Measurements from ENCODE around the gene HINFP.

Gene HINFP

GRCh38 chr11:119103793-119104192 is 17.6 kb upstream of the HINFP start:
- H3K27me3 ChIP-seq (ENCODE audit: insufficient read depth, low read length) = no peaks in the 10 kb centered on the region
- H3K36me3 ChIP-seq (ENCODE audit: insufficient read depth, low read length) = peaks cover under 1% of the 10 kb centered on the region
- H3K4me3 ChIP-seq (ENCODE audit: low read length) = no peak overlapping the region
- no peak overlapping the region for H2AFZ ChIP-seq (ENCODE audit: low read depth, low read length)
- peaks cover 40% of the 10 kb centered on the region for H3K4me1 ChIP-seq (ENCODE audit: insufficient read depth, low read length)
- no peaks in the 10 kb centered on the region for H3K9me3 ChIP-seq (ENCODE audit: low read length)

- peak within 1 kb of the TSS; percentile 60 for H2AFZ ChIP-seq (ENCODE audit: low read depth, low read length)
- peak within 1 kb of the TSS; percentile 74 for H3K4me3 ChIP-seq (ENCODE audit: low read length)
- H3K27me3 ChIP-seq (ENCODE audit: insufficient read depth, low read length) = no peaks in the 10 kb centered on the region
- H3K4me1 ChIP-seq (ENCODE audit: insufficient read depth, low read length) = peaks cover 25% of the 10 kb centered on the region
- no peaks in the 10 kb centered on the region for H3K9me3 ChIP-seq (ENCODE audit: low read length)
- peaks cover 7% of the 10 kb centered on the region for H3K36me3 ChIP-seq (ENCODE audit: insufficient read depth, low read length)
Measured at GRCh38 chr11:119106564-119107537, 14.5 kb upstream of the HINFP start, which contains the start of gene C2CD2L. Gene C2CD2L (plus strand): TSS chr11:119107344. CDS start chr11:119107742, 398 bp downstream.

GRCh38 chr11:119107538-119108145 is 13.7 kb upstream of the HINFP start:
- Histone ChIP-seq H3K9me3 (ENCODE audit: low read length) (no peaks in the 10 kb centered on the region), H3K4me3 (ENCODE audit: low read length) (peak overlapping the region; percentile 74), H3K36me3 (ENCODE audit: insufficient read depth, low read length) (peaks cover 10% of the 10 kb centered on the region), H3K27me3 (ENCODE audit: insufficient read depth, low read length) (no peaks in the 10 kb centered on the region), H2AFZ (ENCODE audit: low read depth, low read length) (peak overlapping the region; percentile 60), H3K4me1 (ENCODE audit: insufficient read depth, low read length) (peaks cover 23% of the 10 kb centered on the region)

- Histone ChIP-seq H3K9me3 (ENCODE audit: low read length) (no peaks in the 10 kb centered on the region), H3K36me3 (ENCODE audit: insufficient read depth, low read length) (peaks cover 10% of the 10 kb centered on the region), H3K27me3 (ENCODE audit: insufficient read depth, low read length) (no peaks in the 10 kb centered on the region), H3K4me1 (ENCODE audit: insufficient read depth, low read length) (peaks cover 19% of the 10 kb centered on the region), H3K4me3 (ENCODE audit: low read length) (peak overlapping the region; percentile 74), H2AFZ (ENCODE audit: low read depth, low read length) (peak overlapping the region; percentile 60)
Measured at GRCh38 chr11:119108146-119108856, 13.1 kb upstream of the HINFP start.

GRCh38 chr11:119108857-119109221 is 12.5 kb upstream of the HINFP start:
- Histone ChIP-seq H3K4me3 (ENCODE audit: low read length) (peak overlapping the region; percentile 74), H2AFZ (ENCODE audit: low read depth, low read length) (no peak overlapping the region), H3K36me3 (ENCODE audit: insufficient read depth, low read length) (peaks cover 10% of the 10 kb centered on the region), H3K9me3 (ENCODE audit: low read length) (no peaks in the 10 kb centered on the region), H3K4me1 (ENCODE audit: insufficient read depth, low read length) (peaks cover 19% of the 10 kb centered on the region), H3K27me3 (ENCODE audit: insufficient read depth, low read length) (no peaks in the 10 kb centered on the region)

GRCh38 chr11:119109843-119110242 is 11.5 kb upstream of the HINFP start:
- H3K36me3 ChIP-seq (ENCODE audit: insufficient read depth, low read length) = peaks cover 10% of the 10 kb centered on the region
- no peak overlapping the region for H3K4me3 ChIP-seq (ENCODE audit: low read length)
- peaks cover 19% of the 10 kb centered on the region for H3K4me1 ChIP-seq (ENCODE audit: insufficient read depth, low read length)
- H2AFZ ChIP-seq (ENCODE audit: low read depth, low read length) = no peak overlapping the region
- no peaks in the 10 kb centered on the region for H3K9me3 ChIP-seq (ENCODE audit: low read length)
- H3K27me3 ChIP-seq (ENCODE audit: insufficient read depth, low read length) = no peaks in the 10 kb centered on the region

- Histone ChIP-seq H3K9me3 (ENCODE audit: low read length) (no peaks in the 10 kb centered on the region), H3K27me3 (ENCODE audit: insufficient read depth, low read length) (no peaks in the 10 kb centered on the region), H3K4me3 (ENCODE audit: low read length) (no peak overlapping the region), H3K4me1 (ENCODE audit: insufficient read depth, low read length) (peaks cover 19% of the 10 kb centered on the region), H2AFZ (ENCODE audit: low read depth, low read length) (no peak overlapping the region), H3K36me3 (ENCODE audit: insufficient read depth, low read length) (peaks cover 10% of the 10 kb centered on the region)
Measured at GRCh38 chr11:119110439-119110838, 10.9 kb upstream of the HINFP start.

- Histone ChIP-seq H3K27me3 (ENCODE audit: insufficient read depth, low read length) (no peaks in the 10 kb centered on the region), H3K4me3 (ENCODE audit: low read length) (no peak overlapping the region), H3K36me3 (ENCODE audit: insufficient read depth, low read length) (peaks cover 10% of the 10 kb centered on the region), H2AFZ (ENCODE audit: low read depth, low read length) (no peak overlapping the region), H3K4me1 (ENCODE audit: insufficient read depth, low read length) (peaks cover 14% of the 10 kb centered on the region), H3K9me3 (ENCODE audit: low read length) (no peaks in the 10 kb centered on the region)
Measured at GRCh38 chr11:119111361-119111925, 9.9 kb upstream of the HINFP start.

GRCh38 chr11:119112314-119113020 is 8.9 kb upstream of the HINFP start:
- no peak overlapping the region for H2AFZ ChIP-seq (ENCODE audit: low read depth, low read length)
- H3K4me1 ChIP-seq (ENCODE audit: insufficient read depth, low read length) = peaks cover 8% of the 10 kb centered on the region
- no peaks in the 10 kb centered on the region for H3K9me3 ChIP-seq (ENCODE audit: low read length)
- no peak overlapping the region for H3K4me3 ChIP-seq (ENCODE audit: low read length)
- peaks cover 10% of the 10 kb centered on the region for H3K36me3 ChIP-seq (ENCODE audit: insufficient read depth, low read length)
- H3K27me3 ChIP-seq (ENCODE audit: insufficient read depth, low read length) = no peaks in the 10 kb centered on the region

GRCh38 chr11:119113716-119114115 is 7.7 kb upstream of the HINFP start:
- H3K27me3 ChIP-seq (ENCODE audit: insufficient read depth, low read length) = no peaks in the 10 kb centered on the region
- H3K9me3 ChIP-seq (ENCODE audit: low read length) = no peaks in the 10 kb centered on the region
- no peak overlapping the region for H3K4me3 ChIP-seq (ENCODE audit: low read length)
- peaks cover 13% of the 10 kb centered on the region for H3K36me3 ChIP-seq (ENCODE audit: insufficient read depth, low read length)
- H3K4me1 ChIP-seq (ENCODE audit: insufficient read depth, low read length) = no peaks in the 10 kb centered on the region
- no peak overlapping the region for H2AFZ ChIP-seq (ENCODE audit: low read depth, low read length)

GRCh38 chr11:119114351-119114750 is 7.0 kb upstream of the HINFP start:
- H3K27me3 ChIP-seq (ENCODE audit: insufficient read depth, low read length) = no peaks in the 10 kb centered on the region
- no peaks in the 10 kb centered on the region for H3K4me1 ChIP-seq (ENCODE audit: insufficient read depth, low read length)
- H2AFZ ChIP-seq (ENCODE audit: low read depth, low read length) = no peak overlapping the region
- H3K4me3 ChIP-seq (ENCODE audit: low read length) = no peak overlapping the region
- H3K9me3 ChIP-seq (ENCODE audit: low read length) = no peaks in the 10 kb centered on the region
- H3K36me3 ChIP-seq (ENCODE audit: insufficient read depth, low read length) = peaks cover 13% of the 10 kb centered on the region

GRCh38 chr11:119115484-119116234 is 5.7 kb upstream of the HINFP start:
- H2AFZ ChIP-seq (ENCODE audit: low read depth, low read length) = no peak overlapping the region
- H3K4me3 ChIP-seq (ENCODE audit: low read length) = no peak overlapping the region
- peaks cover 13% of the 10 kb centered on the region for H3K36me3 ChIP-seq (ENCODE audit: insufficient read depth, low read length)
- no peaks in the 10 kb centered on the region for H3K27me3 ChIP-seq (ENCODE audit: insufficient read depth, low read length)
- H3K4me1 ChIP-seq (ENCODE audit: insufficient read depth, low read length) = peaks cover 5% of the 10 kb centered on the region
- H3K9me3 ChIP-seq (ENCODE audit: low read length) = no peaks in the 10 kb centered on the region

All from neuron (in vitro differentiated cells).